ENCODE data around the gene CDK5RAP1. TPM values are rescaled to one million over a fixed set of nuclear protein-coding genes. Genes with fewer than 3 reads are reported as not detected.

Gene CDK5RAP1
- total RNA-seq, 4 donors from 2014 or later = 26.6 to 41.8 (median 37.8) TPM

DNA sequence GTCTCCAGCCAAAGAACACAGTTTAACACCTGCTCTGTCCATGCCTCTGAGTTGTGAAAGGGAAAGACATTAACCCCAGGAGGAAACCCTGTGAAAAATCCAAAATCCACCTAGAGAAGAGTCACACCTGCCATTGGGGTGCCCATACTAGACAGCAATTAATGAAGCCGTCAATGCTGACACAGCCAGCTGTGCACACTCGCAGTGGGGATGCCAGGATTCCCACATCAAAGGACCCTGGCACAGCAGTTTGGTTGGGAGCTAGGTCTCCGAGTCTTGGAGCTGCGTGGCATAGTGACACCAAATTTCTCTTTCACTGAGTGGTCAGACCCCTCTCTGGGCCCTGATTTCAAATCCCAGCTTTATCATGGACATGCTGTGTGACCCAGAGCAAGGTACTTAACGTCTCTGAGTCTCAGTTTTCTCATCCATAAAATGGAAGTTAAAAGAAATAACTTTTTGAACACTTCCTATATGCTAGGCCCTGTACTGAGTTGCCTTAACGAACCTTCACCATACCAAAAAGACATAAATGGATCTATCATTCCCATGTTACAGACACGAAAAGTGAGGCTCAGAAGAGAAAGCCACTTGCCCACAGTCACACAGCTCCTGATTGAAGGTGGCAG is 87.5 kb downstream of the CDK5RAP1 start:
- Histone ChIP-seq H3K4me3 (replicated peaks in 1 of 3) (no peak overlapping the region), H3K27me3 (no peaks in the 10 kb centered on the region), H3K27ac (no peak overlapping the region), H3K9me3 (no peaks in the 10 kb centered on the region), H3K36me3 (no peaks in the 10 kb centered on the region), H3K4me1 (no peaks in the 10 kb centered on the region)
- no peak for DNase-seq
- WGBS, 2 donors = 85 to 92% methylated on average over 7 of the region's 7 CpGs
- TF ChIP-seq POLR2A (IDR thresholded peaks at IDR 0.05) = no peak
- TF ChIP-seq, protein P1, sequence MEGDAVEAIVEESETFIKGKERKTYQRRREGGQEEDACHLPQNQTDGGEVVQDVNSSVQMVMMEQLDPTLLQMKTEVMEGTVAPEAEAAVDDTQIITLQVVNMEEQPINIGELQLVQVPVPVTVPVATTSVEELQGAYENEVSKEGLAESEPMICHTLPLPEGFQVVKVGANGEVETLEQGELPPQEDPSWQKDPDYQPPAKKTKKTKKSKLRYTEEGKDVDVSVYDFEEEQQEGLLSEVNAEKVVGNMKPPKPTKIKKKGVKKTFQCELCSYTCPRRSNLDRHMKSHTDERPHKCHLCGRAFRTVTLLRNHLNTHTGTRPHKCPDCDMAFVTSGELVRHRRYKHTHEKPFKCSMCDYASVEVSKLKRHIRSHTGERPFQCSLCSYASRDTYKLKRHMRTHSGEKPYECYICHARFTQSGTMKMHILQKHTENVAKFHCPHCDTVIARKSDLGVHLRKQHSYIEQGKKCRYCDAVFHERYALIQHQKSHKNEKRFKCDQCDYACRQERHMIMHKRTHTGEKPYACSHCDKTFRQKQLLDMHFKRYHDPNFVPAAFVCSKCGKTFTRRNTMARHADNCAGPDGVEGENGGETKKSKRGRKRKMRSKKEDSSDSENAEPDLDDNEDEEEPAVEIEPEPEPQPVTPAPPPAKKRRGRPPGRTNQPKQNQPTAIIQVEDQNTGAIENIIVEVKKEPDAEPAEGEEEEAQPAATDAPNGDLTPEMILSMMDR (IDR thresholded peaks at IDR 0.05) = no peak
- intact Hi-C loops (cut with DNase I) = no loop called here

DNA sequence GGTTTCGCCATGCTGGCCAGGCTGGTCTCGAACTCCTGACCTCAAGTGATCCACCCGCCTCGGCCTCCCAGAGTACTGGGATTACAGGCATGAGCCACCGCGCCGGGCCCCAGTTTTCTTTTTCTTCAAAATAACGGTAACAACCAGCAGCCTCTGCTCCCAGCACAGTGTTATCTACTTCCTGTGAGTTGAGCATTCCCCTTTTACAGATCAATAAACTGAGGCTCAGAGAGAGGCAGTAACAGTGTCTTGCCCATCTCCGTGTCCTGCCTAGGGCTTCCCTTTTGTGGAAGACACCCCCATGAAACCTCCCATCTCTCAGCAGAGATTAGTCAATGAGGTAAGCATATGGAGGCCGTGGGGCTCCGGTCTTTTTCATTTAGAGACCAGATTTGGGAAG is 88.7 kb downstream of the CDK5RAP1 start:
- H3K9me3 ChIP-seq = no peaks in the 10 kb centered on the region
- intact Hi-C loops (cut with DNase I) = no loop called here
- H3K27me3 ChIP-seq = no peaks in the 10 kb centered on the region
- 90 to 91% methylated on average over 11 of the region's 11 CpGs for WGBS, 2 donors
- H3K36me3 ChIP-seq = no peaks in the 10 kb centered on the region
- H3K4me1 ChIP-seq = no peaks in the 10 kb centered on the region
- no peak for DNase-seq
- no peak overlapping the region for H3K4me3 ChIP-seq (replicated peaks in 1 of 3)
- H3K27ac ChIP-seq = no peak overlapping the region
- no peak for TF ChIP-seq POLR2A (IDR thresholded peaks at IDR 0.05)
- TF ChIP-seq, protein P1 (IDR thresholded peaks at IDR 0.05) = no peak

DNA sequence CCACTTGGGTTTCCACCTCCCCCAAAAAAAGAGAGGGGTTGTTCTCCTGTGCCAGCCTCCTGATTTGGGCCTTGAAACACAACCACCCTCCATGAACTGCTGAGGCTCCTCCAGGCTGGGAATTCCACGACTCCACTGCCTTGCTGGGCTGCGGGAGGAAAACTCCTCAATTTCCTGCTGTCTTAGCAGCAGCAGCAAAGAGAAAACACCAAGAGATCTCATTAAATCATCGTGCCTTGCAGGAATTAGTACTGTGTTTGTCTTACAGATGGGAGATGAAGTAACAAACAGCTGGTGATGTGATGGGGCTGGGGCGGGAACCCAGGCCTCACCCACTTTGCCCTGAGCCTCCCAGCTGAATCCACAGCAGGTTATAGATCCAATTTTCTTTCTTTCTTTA is 89.3 kb downstream of the CDK5RAP1 start:
- H3K36me3 ChIP-seq = no peaks in the 10 kb centered on the region
- H3K27me3 ChIP-seq = no peaks in the 10 kb centered on the region
- intact Hi-C loops (cut with DNase I) = no loop called here
- H3K4me1 ChIP-seq = no peaks in the 10 kb centered on the region
- no peak for DNase-seq
- no peaks in the 10 kb centered on the region for H3K9me3 ChIP-seq
- H3K27ac ChIP-seq = no peak overlapping the region
- H3K4me3 ChIP-seq (replicated peaks in 1 of 3) = no peak overlapping the region
- TF ChIP-seq, protein P1 (IDR thresholded peaks at IDR 0.05) = no peak
- no peak for TF ChIP-seq POLR2A (IDR thresholded peaks at IDR 0.05)
- WGBS, 2 donors = 72 to 74% methylated on average over 4 of the region's 4 CpGs

DNA sequence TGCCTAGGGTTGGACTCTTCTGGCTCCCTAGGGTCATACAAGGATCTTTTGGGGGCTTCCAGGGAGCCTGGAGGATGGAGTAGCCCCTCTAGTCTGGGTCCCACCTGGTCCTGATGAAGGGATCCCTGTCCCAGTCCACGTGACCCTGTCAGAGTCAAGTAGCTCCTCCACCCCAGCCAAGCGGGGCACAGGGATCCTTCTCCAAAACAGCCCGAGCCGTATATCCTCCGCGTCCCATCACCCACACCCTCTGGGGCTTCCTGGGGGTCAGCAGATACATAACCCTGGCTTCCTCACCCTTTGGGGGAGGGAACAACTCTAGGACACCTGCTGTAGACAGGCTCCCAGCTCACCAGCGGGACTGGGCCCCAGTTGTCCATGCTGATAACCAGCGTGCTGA is 90.3 kb downstream of the CDK5RAP1 start:
- Histone ChIP-seq H3K36me3 (no peaks in the 10 kb centered on the region), H3K9me3 (no peaks in the 10 kb centered on the region), H3K4me1 (no peaks in the 10 kb centered on the region), H3K27ac (no peak overlapping the region), H3K27me3 (no peaks in the 10 kb centered on the region), H3K4me3 (replicated peaks in 1 of 3) (no peak overlapping the region)
- no peak for DNase-seq
- WGBS, 2 donors = 85 to 93% methylated on average over 8 of the region's 8 CpGs
- TF ChIP-seq, protein P1 (IDR thresholded peaks at IDR 0.05) = no peak
- TF ChIP-seq POLR2A (IDR thresholded peaks at IDR 0.05) = no peak
- intact Hi-C loops (cut with DNase I) = no loop called here

DNA sequence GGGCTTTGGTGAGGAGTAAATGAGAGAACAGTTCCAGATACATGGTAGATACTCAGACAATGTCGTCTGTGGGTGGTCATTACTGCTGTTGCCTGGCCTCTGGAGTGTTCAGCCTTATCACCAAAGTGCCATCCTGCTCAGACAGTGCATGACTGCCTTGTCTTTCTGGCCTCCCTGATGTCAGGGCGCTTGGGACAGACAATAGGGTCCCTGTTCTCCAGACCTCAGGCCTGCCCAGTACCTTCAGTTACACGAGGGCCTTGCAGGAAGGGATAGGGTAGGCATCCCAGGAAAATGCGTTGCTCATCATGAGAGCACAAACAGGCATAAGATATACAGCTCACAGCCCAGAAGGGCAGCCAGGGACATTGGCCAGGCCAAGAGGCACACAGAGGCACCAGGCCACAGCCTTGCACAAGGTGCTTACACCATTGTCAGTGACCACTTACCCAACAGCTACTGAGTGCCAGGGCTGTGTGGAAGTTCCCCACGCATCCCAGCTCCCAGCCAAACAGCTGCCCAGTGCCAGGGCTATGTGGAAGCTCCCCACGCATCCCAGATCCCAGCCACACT is 90.9 kb downstream of the CDK5RAP1 start:
- no peak for DNase-seq
- H3K4me3 ChIP-seq (replicated peaks in 1 of 3) = no peak overlapping the region
- no peaks in the 10 kb centered on the region for H3K4me1 ChIP-seq
- 66 to 85% methylated on average over 5 to 6 of the region's 6 CpGs for WGBS, 2 donors
- no peaks in the 10 kb centered on the region for H3K36me3 ChIP-seq
- no peaks in the 10 kb centered on the region for H3K27me3 ChIP-seq
- H3K27ac ChIP-seq = no peak overlapping the region
- TF ChIP-seq, protein P1 (IDR thresholded peaks at IDR 0.05) = no peak
- no peak for TF ChIP-seq POLR2A (IDR thresholded peaks at IDR 0.05)
- no peaks in the 10 kb centered on the region for H3K9me3 ChIP-seq
- intact Hi-C loops (cut with DNase I) = no loop called here

All from thyroid gland (tissue), 4 donors.